Measurements from ENCODE around the gene PTPRS.

DNA sequence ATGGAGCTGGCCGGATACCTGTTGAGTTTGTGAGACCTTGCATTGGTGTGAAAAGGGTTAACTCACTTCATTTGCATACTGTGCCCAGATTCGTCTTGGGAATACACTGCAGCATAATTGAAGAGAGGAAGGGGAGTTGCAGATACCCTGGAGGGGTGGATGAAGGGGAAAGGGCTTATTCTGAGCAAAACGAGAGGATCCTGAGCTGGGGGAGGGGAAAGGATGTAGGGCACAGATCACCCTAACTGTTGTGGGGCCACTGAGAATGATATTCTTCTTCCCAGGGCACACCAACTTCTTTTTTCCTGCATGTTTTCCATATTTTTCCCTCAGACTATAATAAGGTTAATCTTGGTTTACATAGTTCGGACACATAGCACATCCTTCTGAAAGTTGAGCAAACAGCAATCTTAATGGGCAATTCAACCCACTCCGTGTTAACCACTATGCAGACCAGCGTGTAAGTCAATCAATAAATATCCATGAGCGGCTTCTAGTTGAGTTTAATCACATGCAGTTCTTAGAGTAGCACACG, 11.7 kb upstream of the PTPRS start:
- TF ChIP-seq POLR2AphosphoS5 (IDR thresholded peaks at IDR 0.05; ENCODE audit: borderline replicate concordance, low read depth, low read length) (peak; percentile 51; the same call in 1 of the 2 replicates), EZH2 (IDR thresholded peaks at IDR 0.05) (no peak), FOXP2 (optimal IDR thresholded peaks at IDR 0.05; ENCODE audit: control extremely low read depth, extremely low read length, insufficient read depth) (no peak)

Data from SK-N-MC (cell line).